Heart left ventricle (tissue), 16 donors: Measurements from ENCODE around the gene HARS1. TPM values are rescaled to one million over a fixed set of nuclear protein-coding genes. Genes with fewer than 3 reads are reported as not detected.

ENCODE experiments used
- ATAC-seq, 4 donors: fragments of 200-7000 bp; cut with Tn5 transposase; one replicate each; pipeline ENCODE4 v1.9.1; 2020 to 2022; ENCODE audit warnings: moderate library complexity in 4 of 4, mild to moderate bottlenecking in 3 of 4, moderate number of reproducible peaks in 1 of 4
- DNase-seq, 5 donors: peaks; one replicate each; pipeline ENCODE4 v3.0.0-alpha.2; 2020
- H3K27ac ChIP-seq, 12 donors: fragments of 200-600 bp; sonication (generic) in 4 of 12; one replicate each; pipeline versions ENCODE4 v1.5.0 to v1.8.0; 2016 to 2022; ENCODE audit warnings: mild to moderate bottlenecking in 2 of 12
- H3K27me3 ChIP-seq, 9 donors: fragments of 200-600 bp; sonication (generic) in 2 of 9; one replicate each; pipeline versions ENCODE4 v1.5.1 to v1.8.0; 2016 to 2022; ENCODE audit warnings: mild to moderate bottlenecking in 3 of 9
- H3K36me3 ChIP-seq, 9 donors: fragments of 200-600 bp; sonication (generic) in 2 of 9; one replicate each; pipeline versions ENCODE4 v1.5.0 to v1.8.0; 2018 to 2022; ENCODE audit warnings: mild to moderate bottlenecking in 2 of 9
- H3K4me1 ChIP-seq, 12 donors: fragments of 200-600 bp; sonication (generic) in 4 of 12; one replicate each; pipeline versions ENCODE4 v1.5.0 to v1.8.0; 2016 to 2022; ENCODE audit warnings: mild to moderate bottlenecking in 3 of 12
- H3K4me3 ChIP-seq, 12 donors: fragments of 200-600 bp; sonication (generic) in 4 of 12; one replicate each; pipeline versions ENCODE4 v1.5.0 to v1.8.0; 2017 to 2022; ENCODE audit warnings: mild to moderate bottlenecking in 9 of 12, moderate library complexity in 4 of 12
- H3K9me3 ChIP-seq, 12 donors: fragments of 200-600 bp; sonication (generic) in 4 of 12; one replicate each; pipeline versions ENCODE4 v1.5.0 to v1.8.0; 2016 to 2022; ENCODE audit warnings: mild to moderate bottlenecking in 1 of 12
- CTCF ChIP-seq, 12 donors: fragments of 200-600 bp; sonication (generic) in 4 of 12; IDR thresholded peaks; one replicate each; pipeline versions ENCODE4 v1.5.0 to v1.8.0; 2018 to 2022; ENCODE audit warnings: antibody characterized with exemption in 12 of 12, mild to moderate bottlenecking in 5 of 12
- POLR2A ChIP-seq, 2 donors: fragments of 450-650 bp; IDR thresholded peaks; one replicate each; pipeline ENCODE4 v1.6.1; 2017; ENCODE audit warnings: antibody characterized with exemption in 2 of 2, mild to moderate bottlenecking in 2 of 2, moderate library complexity in 2 of 2
- whole genome bisulfite sequencing, 4 donors: extraction: QIAGEN DNeasy Blood & Tissue Kit in 2 of 4; methylation state at CpG; one replicate each; pipeline versions ENCODE4 v1.1.5 to v1.1.7; 2013 to 2018; 5-methylcytosine and 5-hydroxymethylcytosine counted together
- intact Hi-C, 10 donors: fragments of 100-400 bp; cut with DNase I; formaldehyde crosslinking; loops; one replicate each; pipeline versions ENCODE4 v1.11.1 to v1.14.2; 2022
- polyA plus RNA-seq, 2 donors: library from polyadenylated mRNA; stranded (reverse); fragments of 200-250 nt; gene quantifications; one replicate each; pipeline ENCODE4 v1.2.3, GENCODE V29; 2013
- total RNA-seq, 9 donors: library from RNA; depleted of rRNA in 2 of 9; stranded (reverse); fragments of >200 nt in 2 of 9; fragmentation: NEBNext Ultra II Directional in 3 of 9; extraction: Animal tissue kit (Norgen Biotek cat#: 25700) in 3 of 9; gene quantifications; one replicate each; pipeline versions ENCODE4 v1.1.0 to v1.2.4, GENCODE V29; 2016 to 2023
- donor health status: ischemic (EF 13 %, LVEDD 7.1; RV severe dilation, severe dysfunction).
- donor health status: healthy with polysubstance abuse.
- donor health status: DM: no; HTN: yes; CAD: no.
- donor health status: DM: no; HTN: no; CAD: no.
- donor health status: ischemic (EF 25% LVEDD 6.9; RV normal size, moderate dysfunction).
- donor health status: ischemic (EF 25% LVEDD 5.7; RV mildly dilated, moderate dysfunction).
- donor health status: healthy.
- donor health status: DM: yes; HTN: yes; CAD: no.
- donor health status: ischemic (EF 35%, LVEDD 5.7; RV mildly dilated, moderate dysfunction).
- donor health status: nonischemic (EF 11% LVEDD 7.7; RV severe dilation, severe dysfunction).
- donor health status: DM: yes; HTN: yes; CAD: no.
- donor health status: PGD.
- donor health status: ischemic (EF 29% LVEDD 5.4; RV normal size, mild dysfunction).
- donor health status: nonischemic (EF 23%, LVEDD 6.1; RV moderate dilation, normal function).

HARS1 gene
- total and polyA plus RNA-seq, 11 donors = 31.3 to 58.6 (median 37.2) TPM

DNA sequence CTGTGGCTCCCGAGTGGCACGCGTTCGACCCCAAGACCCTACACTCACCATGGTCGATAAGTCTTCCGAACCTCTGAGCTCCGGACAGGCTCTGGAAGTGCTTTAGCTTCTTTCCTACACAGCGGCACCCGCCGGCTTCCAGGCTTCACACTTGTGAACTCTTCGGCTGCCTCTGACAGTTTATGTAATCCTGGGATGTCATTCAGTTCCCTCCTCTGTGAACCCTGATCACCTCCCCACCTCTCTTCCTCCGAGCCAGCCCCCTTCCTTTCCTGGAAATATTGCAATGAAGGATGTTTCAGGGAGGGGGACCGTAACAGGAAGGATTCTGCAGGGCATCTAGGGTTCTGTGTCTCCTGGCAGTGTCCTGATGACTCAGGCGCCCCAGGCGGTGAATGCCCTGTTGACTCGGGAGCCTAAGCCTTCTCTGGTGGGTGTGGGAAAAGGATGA, 58.1 kb downstream of the HARS1 start, which contains the start of gene CD14:
TSS of gene CD14 (minus strand) at position 155 of the 451 bp plus-strand sequence. CDS start at position 51, 104 bp downstream.
- H3K4me3 ChIP-seq = peak within 1 kb of the TSS; percentile 32 to 67 (median 57)
- H3K36me3 ChIP-seq = peaks cover 0 to 3% (median 0%) of the 10 kb centered on the region in 9 donors
- DNase-seq (peak in 4 of 5 donors; percentile 55 to 75 (median 68)), ATAC-seq (peak; percentile 53 to 69 (median 62))
- TF ChIP-seq POLR2A (IDR thresholded peaks at IDR 0.05) (no peak), CTCF (IDR thresholded peaks at IDR 0.05) (peak in 1 of 12 donors; percentile 17)
- peak within 1 kb of the TSS in 11 of 12 donors; percentile 50 to 95 (median 71) for H3K27ac ChIP-seq
- H3K4me1 ChIP-seq = peaks cover 0 to 44% (median 16%) of the 10 kb centered on the region in 12 donors
- 9 to 17% (median 11%) methylated on average over 14 to 16 of the region's 16 CpGs for WGBS, 4 donors
- intact Hi-C loops = loop anchor here in 6 of 10 donors (2.0 to 10.0 kb wide), 5 partner anchors 62 to 258 kb away; partner anchors contain the start of genes APBB3 (in 2 of the 6), SLC35A4 (in 2 of the 6) and ANKHD1 (in 1 of the 6)
- no peaks in the 10 kb centered on the region for H3K27me3 ChIP-seq
- H3K9me3 ChIP-seq = peaks cover 0 to 4% (median 0%) of the 10 kb centered on the region in 12 donors

- H3K27me3 ChIP-seq = no peaks in the 10 kb centered on the region
- peaks cover 0 to 3% (median 0%) of the 10 kb centered on the region in 9 donors for H3K36me3 ChIP-seq
- TF ChIP-seq POLR2A (IDR thresholded peaks at IDR 0.05) = peak in 1 of 2 donors; percentile 15
- no peak for TF ChIP-seq CTCF (IDR thresholded peaks at IDR 0.05)
- 1 to 7% (median 1%) methylated on average over 7 to 51 of the region's 51 CpGs for WGBS, 4 donors
- H3K9me3 ChIP-seq = peaks cover 0 to 7% (median 0%) of the 10 kb centered on the region in 12 donors
- peak; percentile 60 to 82 (median 77) for ATAC-seq
- intact Hi-C loops = loop anchor here in 6 of 10 donors (2.0 to 10.0 kb wide), 5 partner anchors 62 to 258 kb away; partner anchors contain the start of genes APBB3 (in 2 of the 6), SLC35A4 (in 2 of the 6) and ANKHD1 (in 1 of the 6)
- H3K4me3 ChIP-seq = peak overlapping the region; percentile 32 to 67 (median 57)
- peaks cover 0 to 40% (median 16%) of the 10 kb centered on the region in 12 donors for H3K4me1 ChIP-seq
- H3K27ac ChIP-seq = peak overlapping the region in 11 of 12 donors; percentile 50 to 95 (median 71)
- peak; percentile 52 to 85 (median 71) for DNase-seq
Observed at GRCh38 chr5:140632366-140633020, 58.7 kb downstream of the HARS1 start.

GRCh38 chr5:140631831-140632365, 59.3 kb downstream of the HARS1 start:
- ATAC-seq = peak; percentile 40 to 52 (median 50)

More at GRCh38 chr5:140631831-140632365, 59.3 kb downstream of the HARS1 start:
- Histone ChIP-seq H3K27me3 (no peaks in the 10 kb centered on the region), H3K4me1 (peaks cover 0 to 34% (median 16%) of the 10 kb centered on the region in 12 donors), H3K4me3 (peak overlapping the region; percentile 32 to 67 (median 57)), H3K27ac (peak overlapping the region in 11 of 12 donors; percentile 50 to 95 (median 71)), H3K9me3 (peaks cover 0 to 7% (median 0%) of the 10 kb centered on the region in 12 donors), H3K36me3 (peaks cover 0 to 3% (median 0%) of the 10 kb centered on the region in 9 donors)
- intact Hi-C loops = loop anchor here in 6 of 10 donors (2.0 to 10.0 kb wide), 5 partner anchors 61 to 257 kb away; partner anchors contain the start of genes APBB3 (in 2 of the 6), SLC35A4 (in 2 of the 6) and ANKHD1 (in 1 of the 6)
- DNase-seq = peak in 2 of 5 donors; percentile 25 to 67
- WGBS, 4 donors = 12 to 23% (median 17%) methylated on average over 21 to 36 of the region's 36 CpGs
- no peak for TF ChIP-seq POLR2A (IDR thresholded peaks at IDR 0.05)
- no peak for TF ChIP-seq CTCF (IDR thresholded peaks at IDR 0.05)
